ENCODE data around the gene ZCCHC7.

ZCCHC7 gene

GRCh38 chr9:37373621-37374020, 253.2 kb downstream of the ZCCHC7 start:
- no peak for DNase-seq (ENCODE audit: low read depth)
- no peak for TF ChIP-seq CTCF (IDR thresholded peaks at IDR 0.05; ENCODE audit: insufficient read depth, low read depth, low read length, missing control alignments)
- H3K4me3 ChIP-seq (ENCODE audit: low read depth, low read length): no peak overlapping the region

GRCh38 chr9:37374892-37375291, 254.5 kb downstream of the ZCCHC7 start:
- TF ChIP-seq CTCF (IDR thresholded peaks at IDR 0.05; ENCODE audit: insufficient read depth, low read depth, low read length, missing control alignments): no peak

GRCh38 chr9:37377688-37378612, 257.6 kb downstream of the ZCCHC7 start:
- TF ChIP-seq CTCF (IDR thresholded peaks at IDR 0.05; ENCODE audit: insufficient read depth, low read depth, low read length, missing control alignments): no peak
- DNase-seq (ENCODE audit: low read depth): peak; percentile 84
- H3K4me3 ChIP-seq (ENCODE audit: low read depth, low read length): peak overlapping the region; percentile 67

More at GRCh38 chr9:37374892-37375291, 254.5 kb downstream of the ZCCHC7 start:
- no peak overlapping the region for H3K4me3 ChIP-seq (ENCODE audit: low read depth, low read length)
- DNase-seq (ENCODE audit: low read depth): peak; percentile 77

- peak; percentile 46 for DNase-seq (ENCODE audit: low read depth)
- H3K4me3 ChIP-seq (ENCODE audit: low read depth, low read length): peak overlapping the region; percentile 67
Observed at GRCh38 chr9:37378613-37379004, 258.2 kb downstream of the ZCCHC7 start.

GRCh38 chr9:37379835-37380234, 259.5 kb downstream of the ZCCHC7 start:
- TF ChIP-seq CTCF (IDR thresholded peaks at IDR 0.05; ENCODE audit: insufficient read depth, low read depth, low read length, missing control alignments): no peak
- no peak for DNase-seq (ENCODE audit: low read depth)
- peak overlapping the region; percentile 33 for H3K4me3 ChIP-seq (ENCODE audit: low read depth, low read length)

More at GRCh38 chr9:37378613-37379004, 258.2 kb downstream of the ZCCHC7 start:
- TF ChIP-seq CTCF (IDR thresholded peaks at IDR 0.05; ENCODE audit: insufficient read depth, low read depth, low read length, missing control alignments): no peak

GRCh38 chr9:37380570-37380969, 260.2 kb downstream of the ZCCHC7 start:
- no peak for DNase-seq (ENCODE audit: low read depth)
- TF ChIP-seq CTCF (IDR thresholded peaks at IDR 0.05; ENCODE audit: insufficient read depth, low read depth, low read length, missing control alignments): no peak
- no peak overlapping the region for H3K4me3 ChIP-seq (ENCODE audit: low read depth, low read length)
